ENCODE data around the gene PKP3.
"Not testable (repeated sequence)": the region's sequence is repeated elsewhere in the genome, so short reads cannot be mapped to it uniquely, and the experiment has no call there.

The PKP3 gene

GRCh38 chr11:362642-363442 lies 31.2 kb upstream of the PKP3 start:
- no peak for DNase-seq (ENCODE audit: low read depth)

- not testable (repeated sequence) for DNase-seq (ENCODE audit: low read depth)
These were observed 30.6 kb upstream of the PKP3 start for GRCh38 chr11:363443-363805.

GRCh38 chr11:363948-364761 lies 29.9 kb upstream of the PKP3 start:
- DNase-seq (ENCODE audit: low read depth): no peak

- no peak for DNase-seq (ENCODE audit: low read depth)
These were observed 28.9 kb upstream of the PKP3 start for GRCh38 chr11:364991-365725.

- no peak for DNase-seq (ENCODE audit: low read depth)
These were observed 28.2 kb upstream of the PKP3 start for GRCh38 chr11:365831-366230.

- no peak for DNase-seq (ENCODE audit: low read depth)
These were observed 26.0 kb upstream of the PKP3 start for GRCh38 chr11:367956-368413.

- DNase-seq (ENCODE audit: low read depth): no peak
These were observed 25.3 kb upstream of the PKP3 start for GRCh38 chr11:368414-369335.

- DNase-seq (ENCODE audit: low read depth): no peak
These were observed 24.5 kb upstream of the PKP3 start, which contains the start of gene B4GALNT4 for GRCh38 chr11:369336-370018. Gene B4GALNT4, plus strand, starts transcription at chr11:369499. Its CDS starts 305 bp downstream, at chr11:369804.

- DNase-seq (ENCODE audit: low read depth): no peak
These were observed 23.7 kb upstream of the PKP3 start for GRCh38 chr11:370070-370941.

- no peak for DNase-seq (ENCODE audit: low read depth)
These were observed 23.0 kb upstream of the PKP3 start for GRCh38 chr11:371051-371450.

GRCh38 chr11:371716-372590 lies 22.1 kb upstream of the PKP3 start:
- DNase-seq (ENCODE audit: low read depth): no peak

- DNase-seq (ENCODE audit: low read depth): no peak
These were observed 20.9 kb upstream of the PKP3 start for GRCh38 chr11:372809-373715.

GRCh38 chr11:373716-374551 lies 20.1 kb upstream of the PKP3 start:
- DNase-seq (ENCODE audit: low read depth): no peak

GRCh38 chr11:375065-376025 lies 18.7 kb upstream of the PKP3 start:
- no peak for DNase-seq (ENCODE audit: low read depth)

- DNase-seq (ENCODE audit: low read depth): no peak
These were observed 17.4 kb upstream of the PKP3 start for GRCh38 chr11:376531-377173.

Data from fibroblast of the conjunctiva (primary cell).